CD14-positive monocyte (primary cell): Measurements from ENCODE around the gene MAP7D1. TPM values are rescaled to one million over a fixed set of nuclear protein-coding genes. Genes with fewer than 3 reads are reported as not detected.

Experiments
- DNase-seq, 3 donors: peaks; one replicate each; pipeline ENCODE4 v3.0.0-alpha.2; 2011 to 2022
- H2AFZ ChIP-seq: 2 replicates; pipeline ENCODE4 v1.6.0; 2012; ENCODE audit warnings: mild to moderate bottlenecking, low read depth, low read length, inconsistent platforms; ENCODE audit not compliant: insufficient read depth, poor library complexity, severe bottlenecking
- H3K27ac ChIP-seq, 2 donors: 1 replicate in 1 of 2; 2 replicates in 1 of 2; pipeline ENCODE4 v1.5.1; 2012 to 2013; ENCODE audit warnings: low read length in 2 of 2, control low read depth in 1 of 2, inconsistent platforms in 1 of 2, low read depth in 1 of 2, mild to moderate bottlenecking in 1 of 2
- H3K27me3 ChIP-seq, 2 donors: one replicate each; pipeline versions ENCODE4 v1.6.0 to v1.6.1; 2011 to 2013; ENCODE audit warnings: low read length in 2 of 2; ENCODE audit not compliant: control insufficient read depth in 2 of 2, insufficient read depth in 2 of 2
- H3K36me3 ChIP-seq, 2 donors: replicated peaks in 1 of 2; 1 replicate in 1 of 2; 2 replicates in 1 of 2; pipeline versions ENCODE4 v1.5.1 to v1.6.1; 2012 to 2013; ENCODE audit warnings: low read length in 2 of 2, control low read depth in 1 of 2, inconsistent platforms in 1 of 2, mild to moderate bottlenecking in 1 of 2; ENCODE audit not compliant: insufficient read depth in 2 of 2, control insufficient read depth in 1 of 2
- H3K4me1 ChIP-seq, 2 donors: 1 replicate in 1 of 2; 2 replicates in 1 of 2; pipeline versions ENCODE4 v1.5.1 to v1.6.1; 2012 to 2013; ENCODE audit warnings: low read length in 2 of 2, control low read depth in 1 of 2, inconsistent platforms in 1 of 2, mild to moderate bottlenecking in 1 of 2, moderate library complexity in 1 of 2; ENCODE audit not compliant: insufficient read depth in 2 of 2, control insufficient read depth in 1 of 2
- H3K4me2 ChIP-seq: replicated peaks from 2 replicates; pipeline ENCODE3; 2012; ENCODE audit warnings: low read length, moderate library complexity, mild to moderate bottlenecking; ENCODE audit not compliant: poor library complexity, severe bottlenecking; ENCODE audit errors: extremely low read depth
- H3K4me3 ChIP-seq, 3 experiments: fragments of 200-600 bp in 1 of 3; sonication (generic) in 1 of 3; replicated peaks in 1 of 3; 1 replicate in 2 of 3; 2 replicates in 1 of 3; pipeline ENCODE4 v1.5.1; 2011 to 2013; ENCODE audit warnings: low read length in 3 of 3, mild to moderate bottlenecking in 3 of 3, control low read depth in 2 of 3, low read depth in 2 of 3, inconsistent platforms in 1 of 3, moderate library complexity in 1 of 3
- H3K79me2 ChIP-seq: 2 replicates; pipeline ENCODE4 v1.6.0; 2012; ENCODE audit warnings: mild to moderate bottlenecking, control low read depth, inconsistent platforms, low read length, moderate library complexity; ENCODE audit not compliant: insufficient read depth
- H3K9ac ChIP-seq: 2 replicates; pipeline ENCODE4 v1.6.0; 2017; ENCODE audit warnings: low read length, mild to moderate bottlenecking; ENCODE audit not compliant: insufficient read depth, poor library complexity, severe bottlenecking
- H3K9me3 ChIP-seq, 2 donors: replicated peaks in 1 of 2; 1 replicate in 1 of 2; 2 replicates in 1 of 2; pipeline versions ENCODE4 v1.5.1 to v1.6.1; 2012 to 2013; ENCODE audit warnings: low read length in 2 of 2, control low read depth in 1 of 2; ENCODE audit not compliant: control insufficient read depth in 1 of 2, insufficient read depth in 1 of 2
- H4K20me1 ChIP-seq: 2 replicates; pipeline ENCODE4 v1.6.0; 2012; ENCODE audit warnings: mild to moderate bottlenecking, low read length, control low read depth, moderate library complexity; ENCODE audit not compliant: insufficient read depth
- H3K27ac Mint-ChIP-seq, 7 donors: one replicate each; pipeline ENCODE4 v1.8.0; 2020; ENCODE audit warnings: mild to moderate bottlenecking in 7 of 7, mixed read lengths in 7 of 7, moderate library complexity in 6 of 7, inconsistent platforms in 2 of 7
- H3K27me3 Mint-ChIP-seq, 3 donors: one replicate each; pipeline ENCODE4 v1.8.0; 2021 to 2022; ENCODE audit warnings: low read depth in 3 of 3, mild to moderate bottlenecking in 3 of 3, mixed read lengths in 3 of 3, moderate library complexity in 3 of 3, inconsistent platforms in 1 of 3
- H3K36me3 Mint-ChIP-seq, 2 donors: one replicate each; pipeline ENCODE4 v1.8.0; 2020; ENCODE audit warnings: mixed read lengths in 2 of 2, inconsistent platforms in 1 of 2, mild to moderate bottlenecking in 1 of 2
- H3K4me1 Mint-ChIP-seq: one replicate; pipeline ENCODE4 v1.8.0; 2020; ENCODE audit warnings: mild to moderate bottlenecking, mixed read lengths
- H3K4me3 Mint-ChIP-seq, 2 donors: one replicate each; pipeline ENCODE4 v1.8.0; 2020; ENCODE audit warnings: mild to moderate bottlenecking in 2 of 2, mixed read lengths in 2 of 2, moderate library complexity in 1 of 2
- H3K9me3 Mint-ChIP-seq, 7 donors: one replicate each; pipeline ENCODE4 v1.8.0; 2020 to 2022; ENCODE audit warnings: mixed read lengths in 7 of 7, mild to moderate bottlenecking in 6 of 7, moderate library complexity in 6 of 7, inconsistent platforms in 2 of 7
- WGBS: methylation state at CpG from one replicate; pipeline ENCODE4 v1.1.5; 2013; ENCODE audit warnings: missing lambda C conversion rate; ENCODE audit not compliant: insufficient coverage; 5-methylcytosine and 5-hydroxymethylcytosine counted together
- intact Hi-C, 2 donors: fragments of 100-400 bp; cut with micrococcal nuclease; formaldehyde crosslinking; loops; one replicate each; pipeline versions ENCODE4 v1.15.0 to v1.15.1; 2023
- polyA plus RNA-seq, 3 donors: library from polyadenylated mRNA; depleted of rRNA in 1 of 3; unstranded in 2 of 3; stranded (reverse) in 1 of 3; fragments of 300-500 nt in 2 of 3; fragments of >200 nt in 1 of 3; fragmentation: Illumina TruSeq in 2 of 3; gene quantifications; 1 replicate in 2 of 3; 2 replicates in 1 of 3; pipeline ENCODE4 v1.2.3, GENCODE V29; 2012 to 2021
- TF ChIP-seq, protein P1 (sequence below): fragments of 200-600 bp; IDR thresholded peaks from one replicate; pipeline ENCODE4 v1.8.0; 2022; ENCODE audit warnings: antibody characterized with exemption, mild to moderate bottlenecking

MAP7D1 gene
- polyA plus RNA-seq, 3 donors = 12.3 to 153 (median 13.6) TPM

DNA sequence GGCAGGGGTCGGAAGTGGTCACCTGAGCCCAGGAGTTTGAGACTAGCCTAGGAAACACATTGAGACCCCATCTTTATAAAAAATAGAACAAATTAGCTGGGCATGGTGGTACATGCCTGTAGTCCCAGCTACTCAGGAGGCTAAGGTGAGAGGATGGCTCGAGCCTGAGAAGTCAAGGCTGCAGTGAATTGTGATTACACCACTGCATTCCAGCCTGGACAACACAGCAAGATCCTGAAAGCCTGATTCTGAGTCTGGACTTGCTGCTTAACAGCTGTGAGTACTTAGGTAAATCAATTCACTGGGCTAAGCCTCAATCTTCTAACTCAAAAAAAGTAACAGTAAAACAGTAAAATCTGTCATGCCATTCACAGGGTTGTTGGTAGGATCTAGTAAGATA is 11.5 kb upstream of the MAP7D1 start:
- 100% methylated on average over 1 of the region's 2 CpGs for WGBS
- H3K4me1 ChIP-seq = peaks cover 15 to 22% of the 10 kb centered on the region in 2 donors

DNA sequence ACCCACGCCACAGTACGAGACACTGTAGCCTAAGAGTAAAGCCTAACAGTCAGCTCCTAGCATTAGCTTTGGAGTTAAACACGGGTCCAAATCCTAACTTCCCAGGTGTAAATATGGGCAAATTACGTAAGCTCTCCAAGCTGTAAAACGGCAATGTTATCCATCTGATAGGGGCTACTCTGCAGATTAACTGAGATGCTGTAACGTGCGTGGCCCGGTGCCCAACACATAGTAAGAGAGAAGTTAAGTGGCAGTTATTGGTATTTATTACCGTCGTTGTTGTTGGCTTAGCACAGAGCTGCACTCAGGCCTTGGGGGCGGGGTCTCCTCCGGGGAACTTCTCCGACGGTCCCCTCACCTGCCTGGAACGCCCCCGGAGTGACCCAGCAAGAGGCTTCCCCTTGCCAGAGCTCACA is 7.1 kb upstream of the MAP7D1 start:
- TF ChIP-seq, protein P1, sequence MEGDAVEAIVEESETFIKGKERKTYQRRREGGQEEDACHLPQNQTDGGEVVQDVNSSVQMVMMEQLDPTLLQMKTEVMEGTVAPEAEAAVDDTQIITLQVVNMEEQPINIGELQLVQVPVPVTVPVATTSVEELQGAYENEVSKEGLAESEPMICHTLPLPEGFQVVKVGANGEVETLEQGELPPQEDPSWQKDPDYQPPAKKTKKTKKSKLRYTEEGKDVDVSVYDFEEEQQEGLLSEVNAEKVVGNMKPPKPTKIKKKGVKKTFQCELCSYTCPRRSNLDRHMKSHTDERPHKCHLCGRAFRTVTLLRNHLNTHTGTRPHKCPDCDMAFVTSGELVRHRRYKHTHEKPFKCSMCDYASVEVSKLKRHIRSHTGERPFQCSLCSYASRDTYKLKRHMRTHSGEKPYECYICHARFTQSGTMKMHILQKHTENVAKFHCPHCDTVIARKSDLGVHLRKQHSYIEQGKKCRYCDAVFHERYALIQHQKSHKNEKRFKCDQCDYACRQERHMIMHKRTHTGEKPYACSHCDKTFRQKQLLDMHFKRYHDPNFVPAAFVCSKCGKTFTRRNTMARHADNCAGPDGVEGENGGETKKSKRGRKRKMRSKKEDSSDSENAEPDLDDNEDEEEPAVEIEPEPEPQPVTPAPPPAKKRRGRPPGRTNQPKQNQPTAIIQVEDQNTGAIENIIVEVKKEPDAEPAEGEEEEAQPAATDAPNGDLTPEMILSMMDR = no peak
- Histone ChIP-seq H3K9me3 (no peaks in the 10 kb centered on the region), H2AFZ (peak overlapping the region; percentile 89), H3K27me3 (no peaks in the 10 kb centered on the region), H3K4me2 (peak overlapping the region; percentile 88), H3K36me3 (peaks cover 0 to 6% of the 10 kb centered on the region in 2 donors), H3K4me3 (peak overlapping the region; percentile 87 to 91 (median 87)), H3K4me1 (peaks cover 47 to 55% of the 10 kb centered on the region in 2 donors), H3K27ac (peak overlapping the region; percentile 83 to 100), H3K79me2 (peaks cover 52% of the 10 kb centered on the region), H4K20me1 (peaks cover 23% of the 10 kb centered on the region), H3K9ac (peak overlapping the region; percentile 92)
- peaks cover 55% of the 10 kb centered on the region for H3K4me1 Mint-ChIP-seq
- H3K27me3 Mint-ChIP-seq = peaks cover 0 to 2% (median 0%) of the 10 kb centered on the region in 3 donors
- H3K9me3 Mint-ChIP-seq = peaks cover 0 to 3% (median 0%) of the 10 kb centered on the region in 7 donors
- no peak for DNase-seq
- peak overlapping the region; percentile 98 to 100 (median 99) for H3K27ac Mint-ChIP-seq
- peak overlapping the region; percentile 93 to 98 for H3K4me3 Mint-ChIP-seq
- intact Hi-C loops = loop anchor here (1.0 to 5.0 kb wide), 5 partner anchors 39 to 136 kb away; partner anchors contain the start of gene THRAP3 (in 2 of the 2)
- peaks cover 2 to 8% of the 10 kb centered on the region in 2 donors for H3K36me3 Mint-ChIP-seq
- 1% methylated on average over 14 of the region's 16 CpGs for WGBS

More for the DNA sequence above, 11.5 kb upstream of the MAP7D1 start:
- Histone ChIP-seq H3K36me3 (peaks cover 12 to 18% of the 10 kb centered on the region in 2 donors), H3K9ac (no peak overlapping the region), H3K27ac (no peak overlapping the region), H3K4me2 (no peak overlapping the region), H3K4me3 (no peak overlapping the region), H4K20me1 (peaks cover 66% of the 10 kb centered on the region), H3K79me2 (peaks cover 93% of the 10 kb centered on the region), H3K27me3 (no peaks in the 10 kb centered on the region), H3K9me3 (no peaks in the 10 kb centered on the region), H2AFZ (no peak overlapping the region)
- H3K9me3 Mint-ChIP-seq = peaks cover 0 to 3% (median 0%) of the 10 kb centered on the region in 7 donors
- TF ChIP-seq, protein P1 = no peak
- peak overlapping the region in 1 of 7 donors; percentile 3 for H3K27ac Mint-ChIP-seq
- H3K4me3 Mint-ChIP-seq = no peak overlapping the region
- intact Hi-C loops = no loop called here
- H3K4me1 Mint-ChIP-seq = peaks cover 35% of the 10 kb centered on the region
- DNase-seq = no peak
- peaks cover 20 to 29% of the 10 kb centered on the region in 2 donors for H3K36me3 Mint-ChIP-seq
- peaks cover 0 to 2% (median 1%) of the 10 kb centered on the region in 3 donors for H3K27me3 Mint-ChIP-seq
